Astrocyte of the spinal cord (primary cell): ENCODE measurements around the gene TOM1.

Experiments used
- DNase-seq: peaks from one replicate; pipeline ENCODE4 v3.0.0; 2011; ENCODE audit warnings: low read depth, low spot score
- H3K4me3 ChIP-seq: 2 replicates; pipeline ENCODE4 v1.5.1; 2011; ENCODE audit warnings: low read depth, mild to moderate bottlenecking, low read length, moderate library complexity
- CTCF ChIP-seq: IDR thresholded peaks from 2 replicates; pipeline ENCODE4 v1.5.1; 2012; ENCODE audit warnings: low read depth, mild to moderate bottlenecking, low read length, inconsistent platforms
- in situ Hi-C: cut with HindIII; loops from 2 replicates; pipeline ENCODE4 v1.10.0; 2017; ENCODE audit warnings: low sequenced_read_pairs

Gene TOM1

GRCh38 chr22:35299673-35300499 is at the start of gene TOM1:
Gene TOM1 (plus strand): TSS chr22:35299894. CDS start chr22:35299929, 35 bp downstream.
- DNase-seq: peak; percentile 99
- TF ChIP-seq CTCF: no peak
- H3K4me3 ChIP-seq: peak within 1 kb of the TSS; percentile 66
- in situ Hi-C loops: no loop called here

DNA sequence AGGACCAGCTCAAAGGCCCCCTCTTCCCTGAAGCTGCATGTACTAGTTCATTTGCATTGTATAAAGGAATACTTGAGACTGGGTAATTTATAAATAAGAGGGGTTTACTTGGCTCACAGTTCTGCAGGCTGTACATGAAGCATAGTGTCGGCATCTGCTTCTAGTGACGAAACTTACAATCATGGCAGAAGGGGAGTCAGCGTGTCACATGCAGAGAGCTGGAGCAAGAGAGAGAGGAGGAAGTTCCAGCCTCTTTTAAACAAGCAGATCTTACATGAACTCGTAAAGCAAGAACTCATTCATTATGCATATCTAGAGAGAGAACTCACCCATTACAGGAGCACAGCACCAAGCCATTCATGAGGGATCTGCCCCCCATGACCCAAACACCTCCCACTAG is 49.5 kb upstream of the TOM1 start:
- in situ Hi-C loops: no loop called here
- no peak for TF ChIP-seq CTCF
- no peak for DNase-seq
- H3K4me3 ChIP-seq: no peak overlapping the region

DNA sequence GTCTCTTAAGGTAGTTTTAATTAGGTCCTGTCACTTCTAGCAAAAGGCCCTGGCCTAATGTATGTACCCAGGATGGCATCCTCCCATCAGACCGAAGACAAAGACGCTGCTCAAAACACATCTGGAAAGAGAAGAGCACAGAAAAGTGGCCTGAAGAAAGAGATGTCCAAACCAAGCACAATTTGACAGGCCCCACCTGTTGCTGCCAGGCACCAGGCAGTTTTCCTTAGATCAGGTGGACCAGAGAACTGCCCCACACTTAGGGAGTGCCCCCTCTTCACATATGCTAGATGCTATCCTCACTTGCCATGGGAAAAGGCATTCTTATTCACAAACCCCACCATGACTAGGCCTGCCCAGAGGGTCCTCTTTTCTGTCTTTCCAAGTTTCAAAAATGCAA is 45.7 kb upstream of the TOM1 start:
- no peak for TF ChIP-seq CTCF
- in situ Hi-C loops: no loop called here
- no peak for DNase-seq
- H3K4me3 ChIP-seq: no peak overlapping the region

DNA sequence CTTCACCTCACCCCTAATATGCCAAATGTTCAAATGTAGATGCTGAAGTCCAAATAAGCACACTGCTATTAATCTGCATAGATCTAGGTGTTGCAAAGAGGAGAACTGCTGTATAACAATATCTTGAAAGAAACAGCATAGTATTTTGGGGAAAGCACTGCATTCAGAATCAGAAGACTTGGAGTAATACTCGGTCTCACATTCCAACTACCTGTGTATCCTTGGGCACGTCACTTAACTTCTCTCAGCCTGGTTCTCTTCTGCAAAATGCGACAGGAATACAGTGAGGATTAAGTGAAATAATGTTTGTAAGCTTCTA is 42.7 kb upstream of the TOM1 start:
- TF ChIP-seq CTCF: no peak
- in situ Hi-C loops: no loop called here
- DNase-seq: no peak
- peak overlapping the region; percentile 75 for H3K4me3 ChIP-seq

- TF ChIP-seq CTCF: no peak
- peak; percentile 89 for DNase-seq
- in situ Hi-C loops: no loop called here
- peak within 1 kb of the TSS; percentile 75 for H3K4me3 ChIP-seq
These were observed 42.1 kb upstream of the TOM1 start, which contains the start of gene HMGXB4 for GRCh38 chr22:35257321-35258190. Gene HMGXB4 (plus strand): TSS chr22:35257493. CDS start chr22:35262391, 4,898 bp downstream.

DNA sequence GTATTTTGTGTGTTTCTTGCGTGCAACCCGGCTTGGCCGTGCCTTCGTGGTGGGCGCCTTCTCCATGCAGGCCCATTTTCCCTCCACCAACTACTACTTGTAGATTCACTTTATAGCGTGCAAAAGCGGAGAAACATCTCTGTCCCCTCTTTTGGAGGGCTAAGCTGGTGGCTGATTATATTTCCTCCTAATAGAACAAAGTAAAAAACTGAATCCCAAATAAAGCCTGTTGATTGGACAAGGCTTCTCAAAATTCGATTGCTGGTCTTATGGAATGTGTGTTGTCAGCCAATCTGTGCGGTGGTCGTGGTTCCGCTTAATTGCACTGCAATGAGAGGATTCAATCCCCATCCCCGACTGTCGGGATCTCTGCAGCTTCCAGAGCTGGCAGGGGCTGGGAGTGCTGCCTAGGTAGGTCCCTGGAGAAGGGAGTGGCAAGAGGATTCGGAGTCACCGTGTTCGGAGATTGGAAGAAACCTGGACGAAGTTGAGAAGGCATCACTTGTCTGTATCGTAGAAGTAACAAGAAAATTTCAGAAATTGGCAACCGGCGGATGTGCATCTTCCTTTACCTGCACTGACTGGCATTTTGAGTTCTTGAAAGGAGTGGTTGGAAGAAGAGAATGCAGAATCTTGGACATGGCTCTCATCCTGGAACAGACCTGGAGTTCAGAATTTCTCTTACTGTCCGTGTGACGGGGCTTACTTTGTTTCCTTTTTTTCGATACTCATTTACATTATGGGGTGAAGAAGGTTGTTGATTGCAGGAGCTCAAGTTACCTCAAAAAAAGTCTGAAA is 41.3 kb upstream of the TOM1 start:
- in situ Hi-C loops: no loop called here

More for the DNA sequence above, 41.3 kb upstream of the TOM1 start:
- peak; percentile 15 for DNase-seq
- TF ChIP-seq CTCF: no peak
- H3K4me3 ChIP-seq: peak overlapping the region; percentile 75
